Smooth muscle cell (in vitro differentiated cells): ENCODE results near the gene EPB41L1. TPM values are rescaled to one million over a fixed set of nuclear protein-coding genes. Genes with fewer than 3 reads are reported as not detected.

Experiments used
- DNase-seq: peaks from one replicate; lab custom pipeline; 2025; ENCODE audit not compliant: unreplicated experiment; lab: John Stamatoyannopoulos, UW
- H2AFZ ChIP-seq: fragments of 200-600 bp; sonication (generic); 2 replicates; pipeline ENCODE4 v1.6.0; 2016; ENCODE audit warnings: antibody characterized with exemption, low read depth, mild to moderate bottlenecking
- H3F3A ChIP-seq: fragments of 200-600 bp; sonication (generic); 2 replicates; pipeline ENCODE4 v1.6.0; 2017; ENCODE audit warnings: antibody characterized with exemption, low read depth
- H3K27ac ChIP-seq: fragments of 200-600 bp; sonication (generic); 2 replicates; pipeline ENCODE4 v1.5.1; 2016; ENCODE audit warnings: low read depth, mild to moderate bottlenecking
- H3K27me3 ChIP-seq: fragments of 200-600 bp; sonication (generic); 2 replicates; pipeline ENCODE4 v1.6.1; 2016; ENCODE audit warnings: low read depth, mild to moderate bottlenecking
- H3K36me3 ChIP-seq: fragments of 200-600 bp; sonication (generic); 2 replicates; pipeline ENCODE4 v1.5.1; 2016; ENCODE audit warnings: low read depth
- H3K4me1 ChIP-seq: fragments of 200-600 bp; sonication (generic); 2 replicates; pipeline ENCODE4 v1.5.1; 2016; ENCODE audit warnings: low read depth
- H3K4me2 ChIP-seq: fragments of 200-600 bp; sonication (generic); 2 replicates; pipeline ENCODE4 v1.6.0; 2016; ENCODE audit warnings: mild to moderate bottlenecking
- H3K4me3 ChIP-seq: fragments of 200-600 bp; sonication (generic); 2 replicates; pipeline ENCODE4 v1.5.1; 2016; ENCODE audit warnings: mild to moderate bottlenecking
- H3K79me2 ChIP-seq: fragments of 200-600 bp; sonication (generic); 2 replicates; pipeline ENCODE4 v1.6.0; 2016; ENCODE audit warnings: low read depth, mild to moderate bottlenecking
- H3K9ac ChIP-seq: fragments of 200-600 bp; sonication (generic); 2 replicates; pipeline ENCODE4 v1.6.0; 2016; ENCODE audit warnings: low read depth
- H3K9me3 ChIP-seq: fragments of 200-600 bp; sonication (generic); replicated peaks from 2 replicates; pipeline ENCODE4 v1.5.1; 2016; ENCODE audit warnings: low read depth
- H4K20me1 ChIP-seq: fragments of 200-600 bp; sonication (generic); 2 replicates; pipeline ENCODE4 v1.6.0; 2016; ENCODE audit warnings: low read depth
- CTCF ChIP-seq: fragments of 200-600 bp; sonication (generic); IDR thresholded peaks from 2 replicates; pipeline ENCODE4 v1.5.1; 2017; ENCODE audit warnings: borderline replicate concordance, mild to moderate bottlenecking, antibody characterized with exemption; ENCODE audit not compliant: insufficient read depth, poor library complexity, severe bottlenecking
- WGBS: methylation state at CpG from one replicate; pipeline ENCODE4 v1.1.7; 2016; ENCODE audit warnings: low lambda C conversion rate; 5-methylcytosine and 5-hydroxymethylcytosine counted together
- polyA plus RNA-seq: library from polyadenylated mRNA; unstranded; fragments of >200 nt; fragmentation: Nextera tagmentation; extraction: Ambion mirVana; gene quantifications from 2 replicates; pipeline ENCODE4 v1.2.1, GENCODE V29; 2016
- total RNA-seq: library from RNA; depleted of rRNA; stranded (reverse); fragments of >200 nt; gene quantifications from 2 replicates; pipeline ENCODE4 v1.2.3, GENCODE V29; 2014

The EPB41L1 gene
- total and polyA plus RNA-seq, 2 experiments from 2014 or later, result 14.8 to 18.0 TPM

- no peak for TF ChIP-seq CTCF
- 87% methylated on average over 7 of the region's 7 CpGs for WGBS
- peaks cover 6% of the 10 kb centered on the region for H3K4me1 ChIP-seq
Observed at GRCh38 chr20:36126836-36127527, 27.6 kb upstream of the EPB41L1 start.

GRCh38 chr20:36128463-36129159, 25.9 kb upstream of the EPB41L1 start:
- Histone ChIP-seq H3K27ac (no peak overlapping the region), H3K4me1 (peaks cover 6% of the 10 kb centered on the region), H3F3A (no peaks in the 10 kb centered on the region), H2AFZ (no peak overlapping the region), H3K9ac (no peak overlapping the region), H3K27me3 (no peaks in the 10 kb centered on the region), H3K9me3 (no peaks in the 10 kb centered on the region), H3K4me3 (no peak overlapping the region), H3K79me2 (no peaks in the 10 kb centered on the region), H3K36me3 (no peaks in the 10 kb centered on the region), H3K4me2 (no peak overlapping the region), H4K20me1 (no peaks in the 10 kb centered on the region)
- no peak for DNase-seq
- 24% methylated on average over 3 of the region's 3 CpGs for WGBS
- TF ChIP-seq CTCF, result no peak

More at GRCh38 chr20:36126836-36127527, 27.6 kb upstream of the EPB41L1 start:
- H3K36me3 ChIP-seq, result no peaks in the 10 kb centered on the region
- H4K20me1 ChIP-seq, result no peaks in the 10 kb centered on the region
- H3F3A ChIP-seq, result no peaks in the 10 kb centered on the region
- no peak overlapping the region for H3K27ac ChIP-seq
- no peak overlapping the region for H3K9ac ChIP-seq
- no peak overlapping the region for H2AFZ ChIP-seq
- no peaks in the 10 kb centered on the region for H3K9me3 ChIP-seq
- H3K4me3 ChIP-seq, result no peak overlapping the region
- no peaks in the 10 kb centered on the region for H3K79me2 ChIP-seq
- H3K27me3 ChIP-seq, result no peaks in the 10 kb centered on the region
- no peak overlapping the region for H3K4me2 ChIP-seq
- DNase-seq, result no peak

- Histone ChIP-seq H3F3A (no peaks in the 10 kb centered on the region), H3K9ac (no peak overlapping the region), H3K36me3 (no peaks in the 10 kb centered on the region), H3K4me2 (no peak overlapping the region), H3K4me1 (peaks cover 6% of the 10 kb centered on the region), H3K27ac (no peak overlapping the region), H2AFZ (no peak overlapping the region), H3K4me3 (no peak overlapping the region), H3K79me2 (no peaks in the 10 kb centered on the region), H3K9me3 (no peaks in the 10 kb centered on the region), H3K27me3 (no peaks in the 10 kb centered on the region), H4K20me1 (no peaks in the 10 kb centered on the region)
- DNase-seq, result no peak
- 82% methylated on average over 7 of the region's 8 CpGs for WGBS
- TF ChIP-seq CTCF, result no peak
Observed at GRCh38 chr20:36129160-36129543, 25.4 kb upstream of the EPB41L1 start.
